Liver (tissue), 9 donors: ENCODE data around the gene LRRTM3. TPM values are rescaled to one million over a fixed set of nuclear protein-coding genes. Genes with fewer than 3 reads are reported as not detected.

Experiments used
- DNase-seq: peaks from one replicate; pipeline ENCODE4 v3.0.0-alpha.2; 2017; ENCODE audit warnings: low spot score
- H3K27ac ChIP-seq, 2 donors: one replicate each; pipeline ENCODE4 v1.7.0; 2013; ENCODE audit warnings: inconsistent platforms in 2 of 2, low read length in 2 of 2, control low read depth in 1 of 2, low read depth in 1 of 2, mild to moderate bottlenecking in 1 of 2
- H3K27me3 ChIP-seq, 4 donors: one replicate each; pipeline versions ENCODE4 v1.6.1 to v1.7.0; 2013; ENCODE audit warnings: low read length in 3 of 4, inconsistent platforms in 1 of 4, mild to moderate bottlenecking in 1 of 4, moderate library complexity in 1 of 4; ENCODE audit not compliant: control insufficient read depth in 4 of 4, insufficient read depth in 4 of 4
- H3K36me3 ChIP-seq, 4 donors: one replicate each; pipeline versions ENCODE4 v1.6.1 to v1.7.0; 2013; ENCODE audit warnings: low read length in 3 of 4, mild to moderate bottlenecking in 3 of 4, low read depth in 1 of 4, moderate library complexity in 1 of 4; ENCODE audit not compliant: control insufficient read depth in 4 of 4, insufficient read depth in 3 of 4
- H3K4me1 ChIP-seq, 4 donors: one replicate each; pipeline versions ENCODE4 v1.6.1 to v1.7.0; 2013; ENCODE audit warnings: low read length in 3 of 4, mild to moderate bottlenecking in 3 of 4, moderate library complexity in 1 of 4; ENCODE audit not compliant: control insufficient read depth in 4 of 4, insufficient read depth in 4 of 4
- H3K4me3 ChIP-seq, 3 donors: one replicate each; pipeline versions ENCODE4 v1.6.1 to v1.7.0; 2013; ENCODE audit warnings: low read length in 3 of 3, control low read depth in 1 of 3, low read depth in 1 of 3, mild to moderate bottlenecking in 1 of 3
- H3K9ac ChIP-seq, 2 donors: one replicate each; pipeline ENCODE4 v1.7.0; 2013; ENCODE audit warnings: low read length in 2 of 2, mild to moderate bottlenecking in 2 of 2, moderate library complexity in 2 of 2, control low read depth in 1 of 2, low read depth in 1 of 2
- H3K9me3 ChIP-seq, 4 donors: one replicate each; pipeline versions ENCODE4 v1.6.1 to v1.7.0; 2013; ENCODE audit warnings: low read length in 3 of 4; ENCODE audit not compliant: control insufficient read depth in 4 of 4
- ATF3 ChIP-seq: IDR thresholded peaks from 2 replicates; pipeline ENCODE4 v1.6.1; 2016; ENCODE audit warnings: antibody characterized with exemption
- FOXA1 ChIP-seq: IDR thresholded peaks from 2 replicates; pipeline ENCODE4 v1.6.1; 2016; ENCODE audit warnings: antibody characterized with exemption
- GABPA ChIP-seq, 2 donors: IDR thresholded peaks in 1 of 2; conservative IDR thresholded peaks in 1 of 2; 2 replicates each; pipeline ENCODE4 v1.6.1; 2016; ENCODE audit warnings: antibody characterized with exemption in 2 of 2, mild to moderate bottlenecking in 1 of 2, moderate library complexity in 1 of 2
- HNF4A ChIP-seq, 2 donors: conservative IDR thresholded peaks; 2 replicates each; pipeline ENCODE4 v1.6.1; 2016; ENCODE audit warnings: antibody characterized with exemption in 2 of 2, mild to moderate bottlenecking in 2 of 2
- JUND ChIP-seq, 2 donors: IDR thresholded peaks; 2 replicates each; pipeline ENCODE4 v1.6.1; 2016; ENCODE audit warnings: antibody characterized with exemption in 2 of 2
- RXRA ChIP-seq, 2 donors: IDR thresholded peaks; 2 replicates each; pipeline ENCODE4 v1.6.1; 2017 to 2018; ENCODE audit warnings: antibody characterized with exemption in 2 of 2, mild to moderate bottlenecking in 1 of 2
- SP1 ChIP-seq: IDR thresholded peaks from 2 replicates; pipeline ENCODE4 v1.6.1; 2018; ENCODE audit warnings: antibody characterized with exemption, mild to moderate bottlenecking
- YY1 ChIP-seq: IDR thresholded peaks from 2 replicates; pipeline ENCODE4 v1.6.1; 2016; ENCODE audit warnings: antibody characterized with exemption, mild to moderate bottlenecking
- ZBTB33 ChIP-seq: IDR thresholded peaks from 2 replicates; pipeline ENCODE4 v1.6.1; 2016; ENCODE audit warnings: antibody characterized with exemption
- WGBS: extraction: QIAGEN DNeasy Blood & Tissue Kit; methylation state at CpG from one replicate; pipeline ENCODE4 v1.1.7; 2013; 5-methylcytosine and 5-hydroxymethylcytosine counted together
- polyA plus RNA-seq, 2 donors: library from polyadenylated mRNA; stranded (reverse) in 1 of 2; unstranded in 1 of 2; fragments of 200-250 nt in 1 of 2; fragments of >200 nt in 1 of 2; fragmentation: Nextera tagmentation in 1 of 2; extraction: Ambion mirVana in 1 of 2; gene quantifications; one replicate each; pipeline versions ENCODE4 v1.2.1 to v1.2.3, GENCODE V29; 2013 to 2015
- total RNA-seq, 2 donors: library from RNA; depleted of rRNA; stranded (reverse); fragments of >200 nt; gene quantifications; one replicate each; pipeline ENCODE4 v1.2.3, GENCODE V29; 2014
- TF ChIP-seq, protein P1 (sequence below): IDR thresholded peaks from 2 replicates; pipeline ENCODE4 v1.6.1; 2016; ENCODE audit warnings: antibody characterized with exemption, mild to moderate bottlenecking
- TF ChIP-seq, protein P2 (sequence below): IDR thresholded peaks from 2 replicates; pipeline ENCODE4 v1.6.1; 2016; ENCODE audit warnings: antibody characterized with exemption
- TF ChIP-seq, protein P3 (sequence below): fragments of 150-350 bp; IDR thresholded peaks from 2 replicates; pipeline ENCODE4 v1.5.1; 2017; ENCODE audit warnings: improper control_type of control experiment, low read depth, low read length; ENCODE audit not compliant: missing input control
- donor health status: healthy.
- donor health status: healthy.
- donor health status: healthy.
- donor health status: healthy.
- donor health status: healthy.

The LRRTM3 gene
- total and polyA plus RNA-seq, 4 donors: 0.67 TPM; not detected in 3

DNA sequence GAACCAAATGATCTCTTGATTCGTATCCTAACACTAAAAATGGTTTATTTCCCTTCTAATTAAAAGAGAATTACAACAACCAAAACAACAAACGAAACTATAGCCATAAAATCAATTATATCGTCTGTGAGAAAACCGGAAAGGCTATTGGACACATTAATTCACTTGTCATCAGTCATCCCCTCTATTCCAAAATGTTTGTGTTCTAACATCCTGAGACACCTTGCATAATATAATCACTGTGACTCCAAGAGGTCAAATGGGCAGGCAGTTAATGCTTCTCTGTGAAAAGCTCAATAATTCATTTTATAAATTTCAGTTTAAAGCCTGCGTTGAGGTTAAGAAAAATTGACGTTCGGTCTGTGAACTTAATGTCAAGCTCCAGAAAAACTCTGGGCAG is 463 bp upstream of the LRRTM3 start:
- no peak for TF ChIP-seq YY1
- no peak for TF ChIP-seq HNF4A (conservative IDR thresholded peaks at IDR 0.05)
- no peak for TF ChIP-seq FOXA1
- TF ChIP-seq, protein P1, sequence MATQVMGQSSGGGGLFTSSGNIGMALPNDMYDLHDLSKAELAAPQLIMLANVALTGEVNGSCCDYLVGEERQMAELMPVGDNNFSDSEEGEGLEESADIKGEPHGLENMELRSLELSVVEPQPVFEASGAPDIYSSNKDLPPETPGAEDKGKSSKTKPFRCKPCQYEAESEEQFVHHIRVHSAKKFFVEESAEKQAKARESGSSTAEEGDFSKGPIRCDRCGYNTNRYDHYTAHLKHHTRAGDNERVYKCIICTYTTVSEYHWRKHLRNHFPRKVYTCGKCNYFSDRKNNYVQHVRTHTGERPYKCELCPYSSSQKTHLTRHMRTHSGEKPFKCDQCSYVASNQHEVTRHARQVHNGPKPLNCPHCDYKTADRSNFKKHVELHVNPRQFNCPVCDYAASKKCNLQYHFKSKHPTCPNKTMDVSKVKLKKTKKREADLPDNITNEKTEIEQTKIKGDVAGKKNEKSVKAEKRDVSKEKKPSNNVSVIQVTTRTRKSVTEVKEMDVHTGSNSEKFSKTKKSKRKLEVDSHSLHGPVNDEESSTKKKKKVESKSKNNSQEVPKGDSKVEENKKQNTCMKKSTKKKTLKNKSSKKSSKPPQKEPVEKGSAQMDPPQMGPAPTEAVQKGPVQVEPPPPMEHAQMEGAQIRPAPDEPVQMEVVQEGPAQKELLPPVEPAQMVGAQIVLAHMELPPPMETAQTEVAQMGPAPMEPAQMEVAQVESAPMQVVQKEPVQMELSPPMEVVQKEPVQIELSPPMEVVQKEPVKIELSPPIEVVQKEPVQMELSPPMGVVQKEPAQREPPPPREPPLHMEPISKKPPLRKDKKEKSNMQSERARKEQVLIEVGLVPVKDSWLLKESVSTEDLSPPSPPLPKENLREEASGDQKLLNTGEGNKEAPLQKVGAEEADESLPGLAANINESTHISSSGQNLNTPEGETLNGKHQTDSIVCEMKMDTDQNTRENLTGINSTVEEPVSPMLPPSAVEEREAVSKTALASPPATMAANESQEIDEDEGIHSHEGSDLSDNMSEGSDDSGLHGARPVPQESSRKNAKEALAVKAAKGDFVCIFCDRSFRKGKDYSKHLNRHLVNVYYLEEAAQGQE: no peak
- no peak for TF ChIP-seq RXRA (IDR thresholded peaks at IDR 0.05)
- TF ChIP-seq ATF3: no peak
- TF ChIP-seq, protein P2, sequence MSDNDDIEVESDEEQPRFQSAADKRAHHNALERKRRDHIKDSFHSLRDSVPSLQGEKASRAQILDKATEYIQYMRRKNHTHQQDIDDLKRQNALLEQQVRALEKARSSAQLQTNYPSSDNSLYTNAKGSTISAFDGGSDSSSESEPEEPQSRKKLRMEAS: no peak
- no peak for TF ChIP-seq GABPA (IDR thresholded peaks at IDR 0.05 in 1 of 2, conservative IDR thresholded peaks at IDR 0.05 in 1 of 2)
- TF ChIP-seq JUND (IDR thresholded peaks at IDR 0.05): no peak
- no peak for TF ChIP-seq ZBTB33
- 31% methylated on average over 7 of the region's 7 CpGs for WGBS
- Histone ChIP-seq H3K36me3 (no peaks in the 10 kb centered on the region), H3K4me3 (no peak overlapping the region), H3K9me3 (no peaks in the 10 kb centered on the region), H3K27ac (no peak overlapping the region), H3K4me1 (peaks cover 0 to 20% (median 15%) of the 10 kb centered on the region in 4 donors), H3K9ac (no peak overlapping the region), H3K27me3 (peaks cover 0 to 4% (median under 1%) of the 10 kb centered on the region in 4 donors)
- no peak for DNase-seq

DNA sequence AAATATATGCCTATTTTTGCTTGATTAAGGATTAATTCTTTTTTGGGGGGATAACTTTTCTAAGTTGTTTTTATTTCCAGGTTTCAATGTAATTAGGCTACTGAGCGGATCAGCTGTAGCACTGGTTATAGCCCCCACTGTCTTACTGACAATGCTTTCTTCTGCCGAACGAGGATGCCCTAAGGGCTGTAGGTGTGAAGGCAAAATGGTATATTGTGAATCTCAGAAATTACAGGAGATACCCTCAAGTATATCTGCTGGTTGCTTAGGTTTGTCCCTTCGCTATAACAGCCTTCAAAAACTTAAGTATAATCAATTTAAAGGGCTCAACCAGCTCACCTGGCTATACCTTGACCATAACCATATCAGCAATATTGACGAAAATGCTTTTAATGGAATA is 1.0 kb downstream of the LRRTM3 start:
- H3K27ac ChIP-seq: no peak overlapping the region
- no peak overlapping the region for H3K4me3 ChIP-seq
- 70% methylated on average over 5 of the region's 5 CpGs for WGBS
- H3K36me3 ChIP-seq: no peaks in the 10 kb centered on the region
- H3K9ac ChIP-seq: no peak overlapping the region
- TF ChIP-seq SP1 (no peak), RXRA (IDR thresholded peaks at IDR 0.05) (no peak)
- TF ChIP-seq, protein P2: no peak
- TF ChIP-seq, protein P3, sequence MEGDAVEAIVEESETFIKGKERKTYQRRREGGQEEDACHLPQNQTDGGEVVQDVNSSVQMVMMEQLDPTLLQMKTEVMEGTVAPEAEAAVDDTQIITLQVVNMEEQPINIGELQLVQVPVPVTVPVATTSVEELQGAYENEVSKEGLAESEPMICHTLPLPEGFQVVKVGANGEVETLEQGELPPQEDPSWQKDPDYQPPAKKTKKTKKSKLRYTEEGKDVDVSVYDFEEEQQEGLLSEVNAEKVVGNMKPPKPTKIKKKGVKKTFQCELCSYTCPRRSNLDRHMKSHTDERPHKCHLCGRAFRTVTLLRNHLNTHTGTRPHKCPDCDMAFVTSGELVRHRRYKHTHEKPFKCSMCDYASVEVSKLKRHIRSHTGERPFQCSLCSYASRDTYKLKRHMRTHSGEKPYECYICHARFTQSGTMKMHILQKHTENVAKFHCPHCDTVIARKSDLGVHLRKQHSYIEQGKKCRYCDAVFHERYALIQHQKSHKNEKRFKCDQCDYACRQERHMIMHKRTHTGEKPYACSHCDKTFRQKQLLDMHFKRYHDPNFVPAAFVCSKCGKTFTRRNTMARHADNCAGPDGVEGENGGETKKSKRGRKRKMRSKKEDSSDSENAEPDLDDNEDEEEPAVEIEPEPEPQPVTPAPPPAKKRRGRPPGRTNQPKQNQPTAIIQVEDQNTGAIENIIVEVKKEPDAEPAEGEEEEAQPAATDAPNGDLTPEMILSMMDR: no peak
- no peaks in the 10 kb centered on the region for H3K9me3 ChIP-seq
- H3K27me3 ChIP-seq: peaks cover 0 to 6% (median under 1%) of the 10 kb centered on the region in 4 donors
- H3K4me1 ChIP-seq: peaks cover 0 to 20% (median 15%) of the 10 kb centered on the region in 4 donors
- no peak for DNase-seq
